Hematopoietic multipotent progenitor cell treated with erythropoietin and hydrocortisone succinate and interleukin-3 and kit ligand, for 6 days (in vitro differentiated cells): ENCODE measurements around the gene NANOS3.

Experiments used
- DNase-seq: peaks from one replicate; pipeline ENCODE4 v3.0.0-alpha.2; 2015

The NANOS3 gene

DNA sequence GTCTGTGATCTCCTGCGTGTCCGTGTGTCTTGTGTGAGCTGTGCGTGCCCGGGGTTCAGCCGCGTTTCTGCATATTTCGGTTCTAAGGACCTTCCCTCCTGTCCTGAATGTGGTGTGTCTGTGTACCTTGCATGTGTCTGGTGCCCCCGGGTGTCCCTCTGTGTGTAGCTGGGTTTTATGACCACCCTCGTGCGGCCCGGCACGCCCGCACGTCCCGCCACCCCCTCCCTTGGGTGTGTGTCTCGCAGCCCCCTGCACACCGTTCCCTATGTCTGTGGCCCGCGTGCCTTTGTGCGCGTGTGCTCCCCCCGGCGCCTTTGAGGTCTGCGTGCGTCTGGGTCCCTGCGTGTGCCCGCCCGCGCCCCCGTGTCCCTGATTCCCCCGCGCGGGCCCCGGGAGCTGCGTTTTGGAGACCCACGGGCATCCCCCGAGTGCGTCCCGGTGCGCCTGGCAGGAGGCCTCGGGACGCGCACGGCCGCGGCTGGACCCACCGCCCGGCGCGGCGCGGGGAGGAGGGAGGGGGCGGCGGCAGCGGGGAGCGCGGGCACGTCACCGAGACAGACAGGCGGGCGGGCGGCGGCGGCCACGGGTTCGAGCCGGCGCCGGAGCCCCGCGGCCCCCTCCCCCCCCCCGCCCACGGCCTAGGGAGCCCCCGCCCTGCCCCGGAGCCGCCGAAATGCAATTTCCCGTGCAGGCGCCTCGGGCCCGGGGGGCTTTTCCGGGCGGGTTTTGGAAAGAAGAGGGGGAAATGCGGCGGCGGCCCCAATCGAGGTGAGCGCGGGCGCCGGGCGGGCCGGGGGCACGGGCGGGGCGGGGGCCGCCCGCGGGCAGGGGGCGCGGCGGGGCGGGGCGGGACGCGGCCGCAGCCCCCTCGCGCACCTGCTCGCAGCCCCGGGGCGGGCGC, 12.0 kb upstream of the NANOS3 start:
- no peak for DNase-seq

DNA sequence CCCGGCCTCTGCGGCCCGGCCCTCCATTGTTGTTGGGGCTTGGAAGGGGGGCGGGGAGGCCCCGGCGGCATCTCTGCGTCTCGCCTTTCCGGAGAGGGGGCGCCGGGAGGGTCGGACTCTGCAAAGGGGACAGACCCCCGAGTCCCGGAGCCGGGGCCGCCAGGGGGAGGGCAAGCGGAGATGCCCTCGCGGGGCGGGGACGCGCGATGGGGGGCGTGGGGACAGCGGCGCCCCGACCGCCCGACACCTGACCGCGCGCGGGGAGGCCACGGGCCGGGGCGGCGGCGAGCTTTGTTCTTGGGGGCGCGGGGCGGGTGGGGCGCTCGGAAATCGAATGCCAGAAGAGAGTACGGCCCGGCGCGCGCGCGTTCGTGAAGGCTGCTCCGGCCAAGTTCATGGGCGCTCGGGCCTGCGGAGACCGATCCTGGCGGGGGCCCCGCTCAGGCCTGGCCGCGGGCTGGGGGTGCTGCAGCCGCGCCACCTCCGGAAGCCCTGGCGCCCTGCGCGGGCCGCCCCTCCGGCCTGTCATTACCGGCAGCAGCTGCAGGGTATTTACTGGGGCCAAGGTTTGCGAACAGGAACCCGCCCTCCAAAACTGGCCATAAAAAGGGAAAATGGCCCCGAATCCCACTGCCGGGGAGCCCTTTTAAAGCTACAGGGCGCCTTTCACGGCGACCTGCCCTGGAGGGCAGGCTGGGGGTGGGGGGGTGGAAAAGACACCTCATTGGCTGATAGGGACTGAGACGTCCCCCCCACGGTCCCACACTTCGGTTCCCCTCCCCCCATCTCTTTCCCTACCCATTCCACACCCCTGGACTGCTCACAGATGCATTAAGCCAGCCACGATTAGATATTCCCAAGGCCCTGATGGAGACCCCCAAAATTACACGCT, 11.1 kb upstream of the NANOS3 start:
- no peak for DNase-seq

DNA sequence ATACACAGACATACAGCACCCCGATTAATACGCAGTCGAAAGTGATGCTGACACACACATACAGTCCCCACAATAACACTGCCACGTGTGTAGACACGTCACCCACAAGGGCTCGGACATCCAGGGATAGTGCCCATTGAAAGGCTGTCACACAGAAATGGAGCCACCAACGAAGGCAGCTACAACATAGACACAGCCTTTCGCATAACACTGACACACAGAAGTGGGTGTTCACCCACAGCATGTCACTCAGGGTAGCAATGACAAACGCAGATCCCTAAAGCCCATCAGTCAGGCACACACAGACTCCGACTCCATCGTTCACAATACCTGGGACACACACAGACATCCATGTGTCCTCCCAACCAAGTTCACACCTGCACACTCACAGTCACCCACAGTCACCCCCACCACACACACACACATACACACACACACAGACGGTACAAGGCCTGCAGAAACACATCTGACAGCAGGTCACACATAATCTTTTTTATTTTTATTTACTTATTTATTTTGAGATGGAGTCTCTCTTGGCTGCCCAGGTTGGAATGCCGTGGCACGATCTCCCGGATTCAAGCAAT, 10.4 kb upstream of the NANOS3 start:
- no peak for DNase-seq

DNA sequence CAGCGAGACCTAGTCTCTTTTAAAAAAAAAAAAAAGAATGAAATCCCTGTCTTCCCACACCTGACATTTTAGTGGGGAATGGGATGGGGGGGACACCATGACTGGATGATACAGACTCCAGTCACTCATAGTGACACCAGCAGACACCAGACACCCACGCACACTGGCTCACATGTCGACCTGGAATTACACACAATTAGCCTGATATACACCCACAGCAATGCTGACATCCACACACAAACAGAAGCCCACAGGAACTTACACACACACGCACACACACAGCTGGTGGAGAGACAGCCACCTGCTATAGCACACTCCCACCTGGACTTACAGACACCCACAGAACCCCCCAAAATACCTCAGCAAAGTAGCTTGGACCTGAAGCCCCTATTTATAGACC, 8.3 kb upstream of the NANOS3 start:
- DNase-seq, result no peak

DNA sequence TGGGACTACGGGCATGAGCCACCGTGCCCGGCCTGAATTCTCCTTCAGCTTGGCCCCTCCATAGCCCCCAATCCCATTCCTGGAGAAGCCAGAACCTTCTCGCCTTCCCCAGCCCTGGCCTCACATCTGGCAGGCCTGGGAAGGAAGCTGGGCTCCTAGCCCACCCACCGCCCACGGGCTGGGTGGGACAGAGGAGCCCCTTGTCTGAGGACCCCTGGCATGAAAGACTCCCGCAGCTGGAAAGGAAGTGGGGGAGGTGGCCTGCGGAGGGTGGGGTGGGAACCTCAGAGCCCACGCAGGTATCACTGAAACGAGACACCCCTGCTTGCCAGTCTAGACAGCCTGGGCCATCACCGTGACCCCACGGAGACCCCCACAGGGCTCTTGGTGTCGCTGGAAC, 7.7 kb upstream of the NANOS3 start:
- no peak for DNase-seq

DNA sequence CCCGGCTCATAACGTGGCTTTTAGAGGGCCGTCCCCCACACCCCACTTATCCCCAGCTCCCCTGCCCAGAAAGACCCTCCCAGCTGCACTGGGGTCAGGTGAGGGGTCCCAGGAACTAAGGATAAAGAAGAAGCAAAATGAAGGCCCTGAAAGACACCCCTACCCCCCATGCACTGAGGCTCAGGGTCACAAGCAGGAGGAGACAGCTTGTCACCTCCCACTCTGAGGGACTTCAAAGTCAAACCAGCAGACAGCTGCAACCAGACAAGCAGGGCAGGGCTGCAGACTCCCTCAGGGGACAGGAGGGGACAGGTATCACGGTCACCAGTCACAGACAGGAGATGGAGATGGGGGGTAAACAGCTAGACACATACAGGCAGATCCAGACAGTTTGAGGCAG, 6.1 kb upstream of the NANOS3 start:
- DNase-seq, result no peak

DNA sequence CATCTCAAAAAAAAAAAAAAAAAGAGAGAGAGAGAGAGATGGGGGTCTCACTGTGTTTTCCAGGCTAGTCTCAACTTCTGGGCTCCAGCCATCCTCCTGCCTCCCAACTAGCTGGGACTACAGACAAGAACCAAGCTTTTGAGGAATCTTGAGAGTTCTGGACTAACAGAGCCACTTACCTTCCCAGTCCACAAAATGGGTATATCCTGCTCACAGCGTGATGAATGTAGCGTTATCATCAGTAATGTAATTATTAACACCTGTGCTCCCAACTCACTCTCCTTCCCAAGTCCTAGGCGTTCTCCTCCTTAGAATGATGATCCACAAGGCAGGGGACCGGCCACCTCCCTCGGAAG, 4.6 kb upstream of the NANOS3 start:
- DNase-seq, result no peak

DNA sequence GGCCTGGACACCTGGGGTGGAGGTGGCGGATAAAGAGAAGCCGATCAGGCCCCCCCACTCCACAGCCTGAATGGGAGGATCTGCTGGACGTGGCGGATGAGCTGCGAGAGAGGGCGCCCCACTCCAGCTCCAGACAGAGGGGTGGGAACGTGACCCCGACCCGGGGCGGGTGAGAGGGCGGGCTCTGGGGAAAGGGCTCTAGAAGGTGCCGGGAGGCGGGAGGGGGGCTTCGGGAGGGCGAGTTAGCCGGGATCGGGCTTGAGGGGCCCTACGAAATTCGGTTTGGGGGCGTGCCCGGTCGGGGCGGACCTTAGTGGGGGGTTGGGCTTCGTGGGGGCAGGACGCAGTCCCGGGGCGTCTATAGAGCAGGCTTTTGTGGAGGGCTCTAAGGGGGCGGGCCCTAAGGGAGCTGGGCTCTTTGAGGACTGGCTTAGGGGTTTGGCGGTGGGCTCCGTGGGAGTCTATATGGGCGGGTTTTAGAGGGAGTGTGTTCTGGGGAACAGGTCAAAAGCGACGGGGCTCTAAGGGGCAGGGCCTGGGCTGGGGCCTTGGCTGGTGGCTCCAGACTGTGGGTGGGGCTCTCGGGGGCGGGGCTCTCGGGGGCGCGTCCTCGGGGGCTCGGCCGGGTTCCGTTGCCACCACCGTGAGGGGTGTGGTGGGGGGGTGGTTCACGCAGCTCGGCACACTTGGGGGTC, 4.1 kb upstream of the NANOS3 start:
- DNase-seq, result peak; percentile 78

DNA sequence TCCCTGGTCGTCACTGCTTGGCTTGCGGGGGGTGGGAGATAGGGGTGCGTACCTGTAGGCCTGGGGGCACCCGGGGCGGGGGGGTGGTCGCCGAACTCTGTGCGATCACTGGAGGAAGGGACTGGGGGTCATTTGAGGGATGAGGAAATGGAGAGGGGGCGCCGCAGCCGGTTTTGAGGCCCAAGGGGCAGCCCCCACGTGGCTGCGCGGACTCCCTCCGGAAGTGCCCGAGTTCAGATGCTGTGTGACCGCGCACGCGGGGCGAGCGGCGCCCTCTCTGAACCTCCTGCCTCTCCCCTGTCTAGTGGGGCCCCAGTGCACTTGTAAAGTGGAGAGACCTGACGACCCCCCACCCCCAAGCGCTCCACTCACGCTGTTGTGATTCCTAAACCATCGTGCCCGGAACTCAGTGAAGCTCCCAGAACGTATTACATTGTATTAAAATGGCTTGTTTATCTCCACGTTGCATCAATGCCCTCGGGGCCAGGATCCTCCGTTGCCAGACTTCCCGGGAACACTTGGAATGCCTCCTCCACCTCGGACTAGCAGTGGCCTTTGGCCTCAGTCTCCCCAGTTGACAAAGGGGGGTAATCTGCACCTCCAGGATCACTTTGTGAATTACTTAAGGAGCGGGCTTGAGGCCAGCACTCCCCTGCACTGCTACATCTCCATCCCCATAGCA, 3.0 kb upstream of the NANOS3 start:
- DNase-seq, result no peak

DNA sequence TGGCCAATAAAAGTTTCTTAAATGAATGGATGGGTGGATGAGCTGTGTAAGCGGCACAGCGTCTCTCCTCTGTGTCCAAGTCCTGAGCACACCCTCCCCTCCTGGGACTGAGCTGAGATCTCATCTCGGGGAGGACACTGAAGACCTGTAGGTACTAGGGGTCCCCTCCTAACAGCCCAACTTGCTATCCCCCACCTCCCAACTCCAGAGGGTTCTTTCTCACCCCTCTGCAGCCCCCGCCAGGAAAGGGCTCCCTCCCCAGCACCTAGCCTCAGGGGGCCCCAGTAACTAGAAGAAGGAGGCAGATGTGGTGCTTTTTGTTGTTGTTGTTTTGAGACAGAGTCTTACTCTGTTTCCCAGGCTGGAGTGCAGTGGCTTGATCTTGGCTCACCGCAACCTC, 1.1 kb upstream of the NANOS3 start:
- no peak for DNase-seq

DNA sequence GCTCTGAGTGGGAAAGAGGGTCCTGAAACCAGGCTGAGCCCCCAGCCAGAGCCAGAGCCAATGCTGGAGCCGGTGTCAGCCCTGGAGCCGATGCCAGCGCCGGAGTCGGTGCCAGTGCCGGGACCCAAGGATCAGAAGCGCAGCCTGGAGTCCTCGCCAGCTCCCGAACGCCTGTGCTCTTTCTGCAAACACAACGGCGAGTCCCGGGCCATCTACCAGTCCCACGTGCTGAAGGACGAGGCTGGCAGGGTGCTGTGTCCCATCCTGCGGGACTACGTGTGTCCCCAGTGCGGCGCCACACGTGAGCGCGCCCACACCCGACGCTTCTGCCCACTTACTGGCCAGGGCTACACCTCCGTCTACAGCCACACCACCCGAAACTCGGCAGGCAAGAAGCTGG, 369 bp downstream of the NANOS3 start:
- DNase-seq, result no peak

DNA sequence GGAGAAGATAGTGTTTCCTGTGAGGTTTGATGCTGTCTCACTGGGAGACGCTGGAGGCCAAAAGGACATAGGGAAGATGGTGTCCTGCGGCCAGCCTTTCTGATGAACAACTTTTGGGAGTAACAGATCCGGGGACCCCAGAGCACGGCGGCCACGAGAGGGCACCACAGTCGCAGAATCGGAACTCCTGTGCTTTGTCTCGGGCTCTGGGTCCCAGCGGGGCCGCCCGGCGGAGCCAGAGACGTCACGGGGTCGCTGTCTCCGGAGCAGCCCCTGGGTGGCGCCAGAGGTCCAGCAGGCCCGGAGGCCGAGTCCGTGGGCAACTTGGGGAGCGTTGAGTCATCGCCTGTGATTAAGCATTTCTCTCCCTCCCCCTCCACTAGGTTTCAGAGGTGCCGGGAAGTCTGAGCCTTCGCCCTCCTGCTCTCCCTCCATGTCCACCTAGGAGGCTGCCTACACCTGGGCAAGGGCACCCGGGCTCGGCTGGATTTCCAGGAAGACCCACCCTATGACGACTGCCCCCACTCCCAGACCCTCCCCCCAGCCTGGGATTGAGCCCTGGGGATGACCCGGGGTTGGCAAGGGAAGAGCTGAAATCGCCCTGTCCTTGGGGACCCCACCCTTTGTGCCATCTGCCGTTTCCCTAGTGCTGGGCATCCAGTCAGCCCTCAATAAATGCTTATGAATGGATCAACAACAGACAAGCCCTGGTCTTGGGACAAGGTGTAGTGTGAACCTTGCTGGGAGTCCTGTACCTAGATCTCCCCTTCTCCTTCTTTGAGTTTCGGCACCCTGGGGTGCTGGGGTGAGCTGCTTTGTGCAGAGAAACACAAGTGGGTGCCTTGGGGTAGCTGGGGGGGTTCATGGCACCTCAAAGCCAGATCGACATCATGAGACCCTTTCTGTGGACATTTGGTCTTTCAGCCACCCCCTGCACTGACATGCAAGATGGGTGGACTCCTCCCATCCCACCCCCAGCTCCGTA, 3.4 kb downstream of the NANOS3 start:
- peak; percentile 97 for DNase-seq

DNA sequence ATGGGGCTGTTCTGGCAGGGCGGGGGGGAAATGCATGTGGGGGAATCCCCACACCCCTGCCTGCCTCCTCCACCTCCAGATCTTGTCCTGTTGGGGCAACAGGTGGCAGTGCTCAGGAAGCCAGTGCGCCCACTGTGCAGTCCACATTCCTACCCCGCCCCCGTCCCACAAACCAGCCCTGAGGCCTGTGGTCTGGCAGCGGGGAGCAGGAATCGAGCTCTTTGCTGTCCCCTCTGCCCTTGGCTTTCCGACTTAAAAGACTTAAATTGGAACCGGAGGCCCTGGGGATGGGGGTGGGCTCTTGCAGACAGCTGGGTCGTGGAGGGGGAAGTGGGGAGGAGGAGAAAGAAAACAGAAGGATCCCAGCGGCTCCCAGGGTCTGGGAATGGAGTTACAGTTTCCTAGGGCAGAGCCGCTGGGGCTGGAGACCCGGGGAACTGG, 4.3 kb downstream of the NANOS3 start:
- DNase-seq, result no peak

DNA sequence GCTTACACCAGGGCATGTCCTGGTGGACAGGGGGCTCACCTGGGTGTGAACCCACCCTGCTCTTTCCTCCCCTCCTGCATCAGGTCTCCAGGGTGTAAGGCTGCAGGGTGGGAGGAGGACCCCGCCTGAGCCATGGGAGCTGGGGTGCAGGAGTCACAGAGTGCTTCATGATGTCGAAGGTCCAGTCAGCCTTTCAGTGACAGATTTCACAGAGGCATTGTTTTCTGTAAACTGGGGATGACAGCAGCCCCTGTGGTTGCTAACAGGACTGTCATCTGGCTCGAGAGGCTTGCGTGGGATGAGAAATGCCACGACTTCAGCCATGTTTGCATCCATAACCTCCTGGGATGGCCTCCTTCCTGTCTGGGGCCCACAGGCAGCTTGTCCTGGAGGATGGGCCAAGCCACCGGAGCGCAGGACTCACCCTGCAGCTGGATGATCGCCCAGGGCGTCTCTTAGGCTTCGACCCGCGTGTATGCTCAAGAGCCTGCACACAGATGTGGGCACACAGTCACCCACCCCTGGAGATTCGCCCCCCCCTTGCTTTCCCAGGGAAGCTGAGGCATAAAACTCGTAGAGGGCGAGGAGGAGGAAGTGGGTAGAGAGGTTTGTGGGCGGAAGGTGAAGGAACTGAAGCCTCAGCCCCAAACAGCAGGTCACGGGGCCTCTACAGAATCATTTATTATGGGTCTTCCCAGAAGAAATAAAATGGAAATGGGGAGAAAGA, 4.9 kb downstream of the NANOS3 start:
- peak; percentile 44 for DNase-seq

DNA sequence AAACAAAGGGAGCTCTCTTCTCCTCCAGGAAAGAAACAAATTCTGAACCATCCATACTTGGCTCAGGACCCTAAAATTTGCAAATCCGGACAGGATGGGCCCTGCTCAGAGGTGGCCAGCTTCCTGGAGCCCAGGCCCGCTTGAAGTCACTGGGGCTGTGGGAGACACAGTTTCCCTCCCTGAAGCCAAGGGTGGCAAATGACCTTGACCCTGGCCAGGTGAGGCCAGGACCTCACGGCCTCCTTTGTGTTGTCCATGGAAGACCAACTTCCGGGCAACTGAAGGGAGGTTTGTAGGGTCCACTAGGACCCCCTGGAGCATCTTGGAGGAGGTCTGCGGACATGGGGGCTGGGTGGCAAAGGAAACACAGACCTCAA, 5.5 kb downstream of the NANOS3 start:
- no peak for DNase-seq

DNA sequence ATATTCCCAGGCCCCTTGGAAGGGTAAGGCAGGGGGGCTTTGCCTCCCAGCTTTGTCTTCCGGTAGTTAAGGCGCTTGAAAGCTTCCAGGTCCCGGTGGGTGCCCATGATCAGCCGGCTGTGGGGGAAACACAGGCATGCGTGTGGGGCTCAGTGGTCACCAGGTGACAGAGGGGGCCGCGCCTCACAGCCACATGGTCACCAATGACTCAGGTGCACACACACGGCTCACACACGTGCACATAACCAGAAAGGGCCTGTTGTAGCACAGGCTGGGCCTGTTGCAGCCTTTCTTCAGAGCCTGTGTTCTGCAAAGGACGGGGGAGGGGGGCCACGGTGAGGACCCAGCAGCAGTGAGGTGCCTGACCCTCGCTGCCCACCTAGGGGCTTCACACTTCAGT, 5.9 kb downstream of the NANOS3 start:
- no peak for DNase-seq

DNA sequence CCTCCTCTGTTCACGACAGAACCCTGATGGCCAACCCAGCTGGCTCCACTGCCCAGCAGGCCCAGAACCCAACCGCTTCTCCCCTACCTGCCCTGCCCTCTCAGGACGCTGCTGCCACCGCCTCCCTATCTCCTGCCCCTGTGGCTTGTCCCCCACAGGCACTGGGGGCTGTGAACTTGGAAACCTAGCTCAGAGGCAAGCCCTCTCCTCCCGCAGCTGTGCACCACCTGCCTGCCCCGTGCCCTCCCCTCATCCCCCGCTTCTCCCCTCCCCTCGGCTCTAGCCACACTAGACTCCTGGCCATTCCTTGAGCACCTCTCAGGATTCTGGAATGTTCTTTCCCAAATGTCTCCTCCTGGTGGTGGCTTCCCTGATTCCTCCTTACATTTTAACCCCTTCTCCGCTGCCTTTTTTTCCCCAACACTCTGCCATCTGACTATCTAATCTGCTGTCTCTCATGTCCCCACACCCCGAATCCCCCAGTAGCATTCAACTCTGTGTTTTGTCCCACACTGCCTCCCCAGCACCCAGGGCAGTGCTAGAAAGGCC, 6.7 kb downstream of the NANOS3 start:
- DNase-seq, result no peak

DNA sequence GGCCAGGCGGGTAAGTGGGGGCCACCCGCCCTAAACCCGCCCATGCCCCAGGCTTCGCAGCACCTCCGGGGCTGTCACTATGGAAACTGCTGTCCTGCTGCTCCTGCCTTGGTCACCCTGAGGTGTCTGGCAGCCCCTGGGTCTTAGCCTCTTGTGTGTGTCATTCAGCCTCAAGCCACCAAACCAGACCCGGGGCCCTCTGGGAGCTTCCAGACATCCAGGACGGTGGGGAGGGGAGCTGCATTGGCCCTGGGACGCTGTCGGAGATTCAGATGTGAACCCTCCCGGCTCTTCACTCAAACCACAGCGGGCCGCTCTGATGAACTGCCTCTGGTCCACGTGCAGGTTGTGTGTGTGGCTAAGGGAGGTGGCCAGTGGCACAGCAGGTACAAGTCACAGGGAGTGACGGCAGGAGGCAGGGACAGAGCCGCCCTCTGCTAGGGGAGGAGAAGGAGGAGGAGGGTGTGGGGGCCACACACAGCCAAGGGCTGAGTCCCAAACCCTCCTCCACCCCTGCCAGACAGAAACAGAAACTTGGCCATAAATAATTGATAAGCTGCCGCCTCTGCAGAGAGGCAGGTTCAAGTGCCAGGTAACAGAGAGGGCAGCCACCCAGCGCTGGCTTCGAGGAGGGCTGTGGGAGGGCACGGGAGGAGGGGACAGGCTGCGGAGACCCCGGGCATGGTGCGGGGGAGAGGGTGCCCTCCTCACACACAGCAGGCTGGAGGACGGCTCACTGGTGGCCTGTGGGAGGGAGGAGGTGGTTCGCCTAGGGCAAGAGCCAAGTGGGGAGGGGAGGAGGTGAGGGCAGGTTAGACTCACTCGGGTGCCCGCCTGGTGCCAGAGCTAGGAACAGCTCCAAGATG, 8.0 kb downstream of the NANOS3 start:
- peak; percentile 51 for DNase-seq

DNA sequence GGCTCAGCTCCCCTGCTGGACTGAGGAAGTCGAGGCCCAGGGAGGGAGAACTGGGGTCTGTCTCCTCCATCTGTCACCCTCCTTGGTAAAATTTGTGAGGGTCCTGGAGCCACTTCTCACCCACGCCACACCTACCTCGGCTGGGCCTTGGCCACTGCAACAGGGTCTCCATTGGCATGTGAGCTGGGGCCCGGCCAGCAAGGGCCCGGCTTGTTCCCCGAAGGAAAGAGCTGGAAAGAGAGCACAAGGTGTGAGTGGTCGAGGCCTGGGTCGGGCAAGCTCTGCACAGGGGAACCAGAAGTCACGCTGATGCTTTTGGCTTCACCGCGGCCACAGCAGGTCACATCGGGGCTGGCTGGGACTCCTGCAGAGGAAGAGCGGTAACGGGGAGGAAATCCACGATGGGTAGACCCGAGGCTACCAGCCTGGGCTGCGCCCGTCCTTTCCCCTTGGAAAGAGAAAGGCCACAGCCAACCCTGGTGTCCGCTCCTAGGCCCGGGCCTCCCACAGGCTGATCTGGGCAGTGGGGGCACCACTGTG, 9.0 kb downstream of the NANOS3 start:
- no peak for DNase-seq
